ENCODE results near the gene IGFBP2. TPM values are rescaled to one million over a fixed set of nuclear protein-coding genes. Genes with fewer than 3 reads are reported as not detected.

The IGFBP2 gene
- total and polyA plus RNA-seq, 2 of the 4 experiments (the other 2 are of a cell fraction) = 33.5 to 236 TPM

- TF ChIP-seq RFX5 (IDR thresholded peaks at IDR 0.05; ENCODE audit: low read depth, low read length) (no peak), CHD1 (IDR thresholded peaks at IDR 0.05; ENCODE audit: low read depth, low read length) (no peak), RCOR1 (IDR thresholded peaks at IDR 0.05; ENCODE audit: insufficient replicate concordance, low read length) (no peak)
These were observed 36.8 kb upstream of the IGFBP2 start (continued) for GRCh38 chr2:216596236-216596979.

DNA sequence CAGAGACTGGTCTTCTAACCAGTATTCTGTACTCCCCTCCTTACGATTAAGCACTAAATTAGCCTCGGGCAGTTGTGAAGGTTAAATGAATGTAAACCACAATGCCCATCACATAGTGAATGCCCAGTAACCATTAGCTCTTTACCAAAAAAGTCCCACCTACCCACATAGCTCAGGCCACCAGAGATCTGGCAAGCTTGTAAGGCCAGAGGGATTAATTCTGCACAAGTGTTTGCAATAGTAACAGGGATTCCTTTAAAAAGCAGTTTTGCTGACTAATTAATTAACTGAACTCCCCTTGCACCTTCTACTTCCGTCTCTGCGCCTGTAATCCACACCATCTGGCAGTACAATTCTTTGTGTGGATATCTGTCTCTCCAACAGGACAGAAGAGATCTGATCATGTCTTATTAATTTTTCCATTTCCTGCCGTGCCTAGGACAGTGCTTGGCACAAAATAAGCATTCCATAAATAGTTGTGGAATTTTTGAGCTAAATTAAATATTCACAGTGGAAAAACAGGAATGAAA is 36.2 kb upstream of the IGFBP2 start:
- Histone ChIP-seq H4K8ac (ENCODE audit: low read depth in 2 of 2, low read length in 2 of 2) (peak overlapping the region in 1 of 2 experiments; percentile 21; a peak in 1 of 4 replicates), H3K4me2 (ENCODE audit: low read depth, low read length) (peak overlapping the region; percentile 49; the same call in 1 of the 2 replicates), H3K56ac (ENCODE audit: extremely low read depth, insufficient read depth, low read length) (no peak overlapping the region), H3K4me3 (ENCODE audit: insufficient read depth, low read depth, low read length) (no peak overlapping the region), H3K36me3 (ENCODE audit: control insufficient read depth, insufficient read depth, low read length) (no peaks in the 10 kb centered on the region), H3K18ac (ENCODE audit: low read depth, low read length) (peak overlapping the region; percentile 45; the same call in 1 of the 2 replicates), H3K9me3 (ENCODE audit: control insufficient read depth, insufficient read depth, low read length) (no peaks in the 10 kb centered on the region), H3K4me1 (ENCODE audit: control insufficient read depth, insufficient read depth, low read length) (peaks cover 5% of the 10 kb centered on the region), H3K27me3 (ENCODE audit: control insufficient read depth, insufficient read depth, low read length) (peaks cover 2% of the 10 kb centered on the region; the same call in 1 of the 2 replicates), H2BK20ac (ENCODE audit: low read depth, low read length) (peak overlapping the region; percentile 24), H3K4ac (ENCODE audit: low read depth, low read length) (no peak overlapping the region), H2BK120ac (ENCODE audit: low read depth, low read length) (peak overlapping the region; percentile 39; the same call in 1 of the 2 replicates), H3K79me1 (ENCODE audit: low read depth in 1 of 2, low read length in 2 of 2) (no peaks in the 10 kb centered on the region), H4K20me1 (ENCODE audit: insufficient read depth, low read length) (no peaks in the 10 kb centered on the region), H3K9ac (ENCODE audit: low read depth, low read length) (no peak overlapping the region), H3K23ac (ENCODE audit: low read depth, low read length) (0 out of 2 replicates have a peak overlapping the region, but pooled peaks have one; percentile 7), H2AFZ (replicated peaks; ENCODE audit: low read length, poor library complexity) (no peak overlapping the region), H2AK5ac (ENCODE audit: low read depth, low read length) (peak overlapping the region; percentile 10; the same call in 1 of the 2 replicates), H3K27ac (ENCODE audit: insufficient read depth, low read length) (no peak overlapping the region), H3K14ac (replicated peaks; ENCODE audit: low read depth, low read length) (peak overlapping the region; percentile 27), H4K91ac (ENCODE audit: insufficient read depth, low read depth, low read length) (peak overlapping the region; percentile 12; the same call in 1 of the 2 replicates), H2BK5ac (ENCODE audit: low read depth, low read length, poor library complexity, severe bottlenecking) (no peak overlapping the region), H4K5ac (ENCODE audit: low read depth, low read length) (no peak overlapping the region), H2AK9ac (replicated peaks; ENCODE audit: low read depth, low read length, poor library complexity) (no peak overlapping the region), H2BK15ac (ENCODE audit: low read depth, low read length) (peak overlapping the region; percentile 19; the same call in 1 of the 3 replicates), H3K9me1 (ENCODE audit: insufficient read depth, low read length) (peaks cover 9% of the 10 kb centered on the region; the same call in 1 of the 2 replicates)
- CTCF ChIA-PET = interaction anchor here (0.9 to 1.5 kb wide), 3 partner anchors 15 to 77 kb away, joined by 3 to 4 read pairs (median 4); no protein-coding TSS in a partner anchor
- WGBS, 2 experiments (ENCODE audit: extremely low coverage in 2 of 2, insufficient read length in 1 of 2) = 67% methylated on average over 2 of the region's 5 CpGs; no CpG with 5 or more reads in 1 of the 2 experiments
- ATAC-seq (ENCODE audit: low read depth) (peak; percentile 31), DNase-seq (no peak)
- TF ChIP-seq MAFK (IDR thresholded peaks at IDR 0.05; ENCODE audit: low read depth, low read length) (peak; percentile 54), USF2 (IDR thresholded peaks at IDR 0.05; ENCODE audit: low read depth, low read length) (no peak), RFX5 (IDR thresholded peaks at IDR 0.05; ENCODE audit: low read depth, low read length) (no peak)
- TF ChIP-seq, protein P1, sequence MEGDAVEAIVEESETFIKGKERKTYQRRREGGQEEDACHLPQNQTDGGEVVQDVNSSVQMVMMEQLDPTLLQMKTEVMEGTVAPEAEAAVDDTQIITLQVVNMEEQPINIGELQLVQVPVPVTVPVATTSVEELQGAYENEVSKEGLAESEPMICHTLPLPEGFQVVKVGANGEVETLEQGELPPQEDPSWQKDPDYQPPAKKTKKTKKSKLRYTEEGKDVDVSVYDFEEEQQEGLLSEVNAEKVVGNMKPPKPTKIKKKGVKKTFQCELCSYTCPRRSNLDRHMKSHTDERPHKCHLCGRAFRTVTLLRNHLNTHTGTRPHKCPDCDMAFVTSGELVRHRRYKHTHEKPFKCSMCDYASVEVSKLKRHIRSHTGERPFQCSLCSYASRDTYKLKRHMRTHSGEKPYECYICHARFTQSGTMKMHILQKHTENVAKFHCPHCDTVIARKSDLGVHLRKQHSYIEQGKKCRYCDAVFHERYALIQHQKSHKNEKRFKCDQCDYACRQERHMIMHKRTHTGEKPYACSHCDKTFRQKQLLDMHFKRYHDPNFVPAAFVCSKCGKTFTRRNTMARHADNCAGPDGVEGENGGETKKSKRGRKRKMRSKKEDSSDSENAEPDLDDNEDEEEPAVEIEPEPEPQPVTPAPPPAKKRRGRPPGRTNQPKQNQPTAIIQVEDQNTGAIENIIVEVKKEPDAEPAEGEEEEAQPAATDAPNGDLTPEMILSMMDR (conservative IDR thresholded peaks at IDR 0.05; ENCODE audit: low read depth, low read length) = no peak
- TF ChIP-seq, protein P2, sequence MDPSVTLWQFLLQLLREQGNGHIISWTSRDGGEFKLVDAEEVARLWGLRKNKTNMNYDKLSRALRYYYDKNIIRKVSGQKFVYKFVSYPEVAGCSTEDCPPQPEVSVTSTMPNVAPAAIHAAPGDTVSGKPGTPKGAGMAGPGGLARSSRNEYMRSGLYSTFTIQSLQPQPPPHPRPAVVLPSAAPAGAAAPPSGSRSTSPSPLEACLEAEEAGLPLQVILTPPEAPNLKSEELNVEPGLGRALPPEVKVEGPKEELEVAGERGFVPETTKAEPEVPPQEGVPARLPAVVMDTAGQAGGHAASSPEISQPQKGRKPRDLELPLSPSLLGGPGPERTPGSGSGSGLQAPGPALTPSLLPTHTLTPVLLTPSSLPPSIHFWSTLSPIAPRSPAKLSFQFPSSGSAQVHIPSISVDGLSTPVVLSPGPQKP (IDR thresholded peaks at IDR 0.05; ENCODE audit: borderline replicate concordance, low read depth, low read length) = no peak
- intact Hi-C loops (cut with micrococcal nuclease) (loop anchor here (1.0 kb wide), 1 partner anchor 62 kb away; no protein-coding TSS in a partner anchor), in situ Hi-C loops (cut with MboI; ENCODE audit: low sequenced_read_pairs) (no loop called here), dilution Hi-C loops (cut with HindIII; ENCODE audit: low sequenced_read_pairs, unreplicated experiment) (no loop called here)
- BruUV-seq (replicated peaks) = no TSS peak
- POLR2A ChIA-PET (ENCODE audit: unreplicated experiment) = no interaction called here
